ENCODE data around the gene PRKRIP1.
A peak's percentile ranks its signal among the peaks of the same experiment; 100 is the strongest.
"Not testable (repeated sequence)": the region's sequence is repeated elsewhere in the genome, so short reads cannot be mapped to it uniquely, and the experiment has no call there.

Gene PRKRIP1

DNA sequence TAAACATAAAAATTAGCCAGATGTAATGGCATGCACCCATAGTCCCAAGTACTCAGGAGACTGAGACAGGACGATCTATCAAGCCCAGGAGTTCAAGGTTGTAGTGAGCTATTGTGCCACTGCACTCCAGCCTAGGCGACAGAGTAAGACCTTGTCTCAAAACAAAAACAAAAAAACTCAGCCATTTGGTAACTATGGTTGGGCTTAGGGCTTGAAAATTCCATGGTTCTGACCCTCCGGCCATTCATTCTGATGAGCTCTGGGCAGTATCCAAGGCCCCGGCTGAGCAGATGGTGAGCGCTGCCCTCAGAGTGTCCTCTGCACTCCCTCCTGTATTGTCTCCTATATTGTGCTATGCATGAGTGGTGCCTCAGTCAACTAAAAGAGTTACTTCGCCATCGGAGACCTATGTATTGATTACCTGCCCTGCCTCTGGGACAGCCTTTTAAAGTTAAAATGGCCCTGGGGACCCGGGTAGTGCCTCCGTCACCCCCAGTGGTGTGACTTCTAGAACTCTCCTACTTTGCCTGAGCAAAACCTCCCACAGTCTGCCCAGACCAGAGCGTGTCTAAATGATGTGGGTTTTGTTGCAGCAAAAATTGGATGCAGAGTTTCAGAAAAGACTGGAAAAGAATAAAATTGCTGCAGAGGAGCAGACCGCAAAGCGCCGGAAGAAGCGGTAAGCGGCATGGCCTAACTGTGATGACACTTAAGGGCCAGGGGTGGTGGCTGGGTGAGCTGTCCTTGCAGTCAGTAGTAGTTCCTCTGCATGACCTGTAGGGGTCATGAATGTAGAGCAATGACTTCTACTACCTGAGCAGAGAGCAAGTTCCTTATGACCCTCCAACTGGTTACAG lies 8.1 kb downstream of the PRKRIP1 start:
- DNase-seq = peak; percentile 67 to 69

- DNase-seq = not testable (repeated sequence)
Measured at GRCh38 chr7:102404862-102405188, 8.7 kb downstream of the PRKRIP1 start.

DNA sequence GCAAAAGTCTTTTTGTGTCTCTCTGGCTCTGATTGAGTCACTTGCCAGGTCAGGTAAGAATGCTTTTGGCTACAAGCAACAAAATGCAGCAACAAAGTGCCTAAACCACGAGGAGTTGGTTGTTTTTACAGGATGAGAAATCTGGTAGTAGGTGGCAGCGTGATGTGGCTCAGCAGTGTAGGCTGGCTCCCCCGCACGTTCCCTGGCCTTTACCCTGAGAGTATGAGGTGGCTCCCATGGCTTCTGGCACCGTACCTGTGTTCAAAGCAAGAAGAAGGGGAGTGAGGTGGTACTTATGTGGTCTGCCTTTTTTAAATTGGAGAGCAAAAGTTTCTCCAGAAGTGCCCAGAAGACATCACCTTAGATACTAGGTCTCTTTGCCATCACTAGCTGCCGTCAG lies 11.7 kb downstream of the PRKRIP1 start:
- no peak for DNase-seq

- not testable (repeated sequence) for DNase-seq
Measured at GRCh38 chr7:102408530-102408929, 12.4 kb downstream of the PRKRIP1 start.

GRCh38 chr7:102409340-102409739 lies 13.2 kb downstream of the PRKRIP1 start:
- DNase-seq = no peak

- no peak for DNase-seq
Measured at GRCh38 chr7:102410123-102410522, 14.0 kb downstream of the PRKRIP1 start.

GRCh38 chr7:102410918-102411317 lies 14.8 kb downstream of the PRKRIP1 start:
- DNase-seq = no peak

- peak; percentile 59 to 61 for DNase-seq
Measured at GRCh38 chr7:102412548-102412947, 16.4 kb downstream of the PRKRIP1 start.

- no peak for DNase-seq
Measured at GRCh38 chr7:102413091-102413490, 16.9 kb downstream of the PRKRIP1 start.

DNA sequence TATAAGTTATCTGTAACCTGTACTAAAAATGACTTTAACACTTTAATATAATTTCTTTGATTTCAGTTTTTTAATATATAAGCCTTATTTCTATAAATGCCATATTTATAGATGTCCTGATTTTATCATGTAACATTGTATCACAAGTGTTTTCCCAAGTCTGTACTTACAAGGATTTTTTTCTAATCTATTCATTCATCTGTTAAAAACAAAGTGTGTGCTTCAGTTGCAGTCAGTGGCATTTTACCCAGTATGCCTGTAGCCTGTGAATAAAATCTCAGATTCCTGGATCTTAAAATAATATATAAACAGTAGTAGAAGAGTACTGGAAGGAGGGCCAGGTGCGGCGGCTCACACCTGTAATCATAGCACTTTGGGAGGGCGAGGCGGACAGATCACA lies 17.4 kb downstream of the PRKRIP1 start:
- no peak for DNase-seq

DNA sequence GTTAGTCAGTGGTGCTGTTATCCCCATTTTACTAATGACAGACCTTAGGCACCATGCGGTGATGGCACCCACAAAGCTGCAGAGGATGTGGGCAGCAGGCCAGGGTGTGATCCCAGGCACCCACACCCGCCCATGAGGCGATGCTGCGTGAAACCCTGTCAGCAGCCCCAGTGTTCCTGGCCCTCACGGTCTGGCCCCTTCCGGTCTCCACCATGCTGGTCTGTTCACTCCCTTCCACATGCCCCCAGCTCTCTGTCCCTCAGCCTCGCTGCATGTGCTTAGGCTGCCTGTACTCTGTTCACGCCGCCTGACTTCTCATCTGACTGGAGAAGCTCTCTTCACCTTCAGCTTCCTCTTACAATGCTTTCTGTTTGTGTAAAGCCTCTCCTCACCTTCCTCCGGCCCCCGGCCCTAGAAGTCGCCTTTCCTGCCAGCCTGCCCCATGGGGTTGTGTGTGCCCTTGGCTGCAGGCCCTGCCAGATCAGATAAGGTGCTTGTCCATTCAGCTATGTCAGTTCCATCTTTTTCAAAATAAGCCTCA lies 19.6 kb downstream of the PRKRIP1 start:
- DNase-seq = no peak

GRCh38 chr7:102416406-102416805 lies 20.2 kb downstream of the PRKRIP1 start:
- DNase-seq = no peak

DNA sequence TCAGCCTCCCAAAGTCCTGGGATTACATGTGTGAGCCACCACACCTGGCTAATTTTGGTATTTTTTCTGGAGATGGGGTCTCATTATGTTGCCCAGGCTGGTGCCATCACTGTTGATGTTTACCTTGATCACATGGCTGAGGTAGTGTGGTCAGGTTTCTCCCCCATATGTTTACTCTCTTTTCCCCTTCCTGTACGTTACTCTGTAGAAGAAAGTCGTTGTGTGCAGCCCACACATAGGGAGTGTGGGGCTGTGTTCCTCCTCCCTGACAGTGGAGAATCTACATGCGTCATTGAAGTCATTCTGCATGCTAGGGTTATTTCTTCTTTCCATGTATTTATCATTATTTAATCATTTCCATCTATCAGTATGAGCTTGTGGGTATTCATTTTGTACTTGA lies 20.9 kb downstream of the PRKRIP1 start:
- DNase-seq = no peak

GRCh38 chr7:102418592-102418991 lies 22.4 kb downstream of the PRKRIP1 start:
- DNase-seq = no peak

DNA sequence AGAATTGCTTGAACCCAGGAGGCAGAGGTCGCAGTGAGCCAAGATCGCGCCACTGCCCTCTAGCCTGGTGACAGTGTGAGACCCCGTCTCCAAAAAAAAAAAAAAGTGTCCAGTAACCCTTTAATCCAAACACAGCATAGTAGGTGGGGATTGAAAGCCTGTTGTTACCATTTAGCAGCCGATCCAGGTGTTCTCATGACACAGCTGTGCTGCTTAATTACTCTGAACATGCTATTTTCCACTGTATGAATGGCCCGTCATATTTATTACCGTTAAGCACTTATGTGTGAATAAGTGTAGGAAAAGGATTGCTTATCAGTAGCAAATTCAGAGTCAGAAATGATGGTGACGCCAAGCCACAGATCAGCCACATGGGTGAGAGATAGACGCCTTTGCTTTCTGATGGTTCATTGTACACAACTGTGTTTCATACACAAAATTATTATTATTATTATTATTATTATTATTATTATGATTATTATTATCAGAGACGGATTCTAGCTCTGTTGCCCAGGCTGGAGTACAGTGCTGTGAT lies 25.6 kb downstream of the PRKRIP1 start:
- DNase-seq = no peak

- DNase-seq = peak in 1 of 2 donors; percentile 16
Measured at GRCh38 chr7:102424129-102424551, 28.0 kb downstream of the PRKRIP1 start.

- DNase-seq = peak; percentile 73 to 81
Measured at GRCh38 chr7:102424787-102425218, 28.6 kb downstream of the PRKRIP1 start.

GRCh38 chr7:102425639-102426267 lies 29.6 kb downstream of the PRKRIP1 start:
- DNase-seq = peak; percentile 88 to 95

DNA sequence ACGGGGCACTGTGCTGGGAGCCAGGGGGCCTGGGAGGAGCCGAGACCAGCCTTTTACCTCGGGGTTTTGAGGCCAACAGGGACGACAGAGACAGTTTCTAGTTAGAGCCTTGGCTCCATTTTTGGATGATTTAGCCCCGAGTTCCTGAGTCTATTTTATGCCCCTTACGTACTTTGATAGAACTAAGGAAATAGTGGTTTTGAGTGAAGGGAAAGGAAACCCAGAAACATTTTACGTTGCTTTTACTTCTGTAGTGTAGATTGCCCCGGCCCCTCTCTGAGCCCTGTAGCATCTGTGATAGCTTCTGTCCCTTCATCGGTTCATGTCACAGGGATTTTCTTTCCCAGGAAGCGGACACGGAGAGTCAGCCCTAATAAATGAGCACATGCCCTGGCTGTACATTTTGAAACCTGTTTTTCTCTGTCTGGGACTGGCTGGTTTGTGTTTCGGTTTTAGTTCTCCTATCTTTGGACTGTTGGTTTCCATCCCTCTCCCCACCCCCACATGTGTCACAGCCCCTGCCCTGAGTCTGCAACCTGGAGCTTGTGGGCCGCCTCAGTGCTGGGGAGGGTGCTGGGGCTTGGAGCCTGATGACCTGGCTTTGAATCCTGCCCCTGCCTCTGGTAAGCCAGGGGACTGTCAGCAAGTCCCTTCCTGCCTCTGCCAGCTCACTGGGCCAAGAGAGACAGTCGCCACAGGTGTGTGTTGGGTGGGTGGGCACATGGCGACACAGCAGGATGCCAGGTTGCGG lies 30.3 kb downstream of the PRKRIP1 start:
- peak; percentile 84 to 85 for DNase-seq

DNA sequence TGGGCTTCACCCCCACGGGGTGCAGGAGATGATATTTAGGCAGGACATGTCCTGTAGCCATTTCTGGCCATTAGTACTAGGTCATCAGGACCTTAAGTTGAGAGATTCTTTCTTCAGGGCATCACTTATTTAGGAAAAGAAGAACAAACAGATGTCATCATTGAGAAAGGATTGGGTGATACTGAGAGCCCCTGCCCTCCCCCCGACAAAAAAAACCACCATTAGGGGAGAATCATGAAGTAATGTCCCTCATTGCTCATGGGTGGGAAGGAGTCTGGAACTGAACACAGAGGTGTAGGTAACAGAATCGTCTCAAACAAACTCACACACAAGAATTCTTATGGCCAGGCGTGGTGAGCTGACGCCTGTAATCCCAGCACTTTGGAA lies 30.8 kb downstream of the PRKRIP1 start:
- DNase-seq = peak; percentile 14 to 36

GRCh38 chr7:102429141-102429899 lies 33.2 kb downstream of the PRKRIP1 start:
- peak in 1 of 2 donors; percentile 26 for DNase-seq

Measured in inflammatory macrophage (primary cell).